Glutamatergic neuron (in vitro differentiated cells): ENCODE data around the gene METTL5. TPM values are rescaled to one million over a fixed set of nuclear protein-coding genes. Genes with fewer than 3 reads are reported as not detected.

ENCODE experiments used
- DNase-seq: peaks from one replicate; pipeline ENCODE4 v3.0.0; 2022
- H3K27ac Mint-ChIP-seq: one replicate; pipeline ENCODE4 v1.8.0; 2020; ENCODE audit warnings: mild to moderate bottlenecking, mixed read lengths, inconsistent platforms; ENCODE audit not compliant: unreplicated experiment
- H3K27me3 Mint-ChIP-seq: one replicate; pipeline ENCODE4 v1.8.0; 2020; ENCODE audit warnings: mild to moderate bottlenecking, moderate library complexity, mixed read lengths, inconsistent platforms; ENCODE audit not compliant: unreplicated experiment
- H3K36me3 Mint-ChIP-seq: one replicate; pipeline ENCODE4 v1.8.0; 2020; ENCODE audit warnings: mild to moderate bottlenecking, mixed read lengths, inconsistent platforms; ENCODE audit not compliant: unreplicated experiment
- H3K4me1 Mint-ChIP-seq: one replicate; pipeline ENCODE4 v1.8.0; 2020; ENCODE audit warnings: mild to moderate bottlenecking, low read depth, mixed read lengths, inconsistent platforms; ENCODE audit not compliant: unreplicated experiment
- H3K4me3 Mint-ChIP-seq: one replicate; pipeline ENCODE4 v1.8.0; 2020; ENCODE audit warnings: mild to moderate bottlenecking, mixed read lengths, inconsistent platforms; ENCODE audit not compliant: unreplicated experiment
- H3K9me3 Mint-ChIP-seq: one replicate; pipeline ENCODE4 v1.8.0; 2020; ENCODE audit warnings: mild to moderate bottlenecking, moderate library complexity, mixed read lengths, inconsistent platforms; ENCODE audit not compliant: unreplicated experiment
- total RNA-seq: library from RNA; stranded (reverse); fragmentation: NEBNext Ultra II Directional; extraction: Animal tissue kit (Norgen Biotek cat#: 25700); gene quantifications from one replicate; pipeline ENCODE4 v1.2.1, GENCODE V29; 2021; ENCODE audit not compliant: unreplicated experiment
- TF ChIP-seq, protein P1 (sequence below): fragments of 200-600 bp; sonication (generic); IDR thresholded peaks from one replicate; pipeline ENCODE4 v1.5.0; 2021; ENCODE audit not compliant: partially characterized antibody, unreplicated experiment

Gene METTL5
- total RNA-seq, 1 donor from 2014 or later = 34.0 TPM

DNA sequence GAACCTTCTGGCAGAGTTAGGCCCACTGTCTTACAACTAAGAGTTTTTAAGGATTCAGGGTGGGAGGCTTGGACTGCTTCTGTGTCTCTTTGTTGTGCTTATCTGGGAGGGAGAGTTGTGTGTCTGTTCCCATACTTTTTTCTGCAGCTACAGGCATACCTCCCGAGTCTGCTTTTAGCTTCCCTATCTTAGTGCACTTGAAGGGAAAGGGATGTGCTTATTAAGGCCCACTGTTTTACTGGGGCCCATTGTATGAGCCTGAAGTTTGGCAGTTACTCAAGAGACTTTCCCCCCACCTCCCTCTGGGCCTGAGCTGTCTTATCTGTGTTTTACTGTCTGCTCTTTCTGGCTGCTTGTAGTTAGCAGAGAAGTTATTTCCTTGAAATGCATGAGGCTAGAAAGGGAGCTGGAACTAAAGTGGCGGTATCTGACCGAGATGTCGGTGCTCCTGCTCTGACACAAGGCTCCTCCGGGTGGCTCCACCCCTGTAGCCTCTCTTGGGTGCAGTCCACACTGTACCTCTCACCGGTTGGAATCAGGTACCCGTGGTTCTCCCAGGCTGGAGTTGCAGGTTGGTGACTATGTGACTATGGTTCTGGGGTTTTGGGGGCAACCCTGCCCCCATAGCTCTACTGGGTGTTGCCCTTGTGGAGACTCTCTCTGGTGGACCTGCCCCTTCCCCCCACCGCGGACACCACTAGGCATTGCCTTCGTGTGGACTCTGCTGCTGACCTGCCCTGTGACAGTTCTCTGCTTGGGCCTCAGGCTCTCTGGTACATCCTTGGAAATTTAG, 15.4 kb upstream of the METTL5 start:
- TF ChIP-seq, protein P1, sequence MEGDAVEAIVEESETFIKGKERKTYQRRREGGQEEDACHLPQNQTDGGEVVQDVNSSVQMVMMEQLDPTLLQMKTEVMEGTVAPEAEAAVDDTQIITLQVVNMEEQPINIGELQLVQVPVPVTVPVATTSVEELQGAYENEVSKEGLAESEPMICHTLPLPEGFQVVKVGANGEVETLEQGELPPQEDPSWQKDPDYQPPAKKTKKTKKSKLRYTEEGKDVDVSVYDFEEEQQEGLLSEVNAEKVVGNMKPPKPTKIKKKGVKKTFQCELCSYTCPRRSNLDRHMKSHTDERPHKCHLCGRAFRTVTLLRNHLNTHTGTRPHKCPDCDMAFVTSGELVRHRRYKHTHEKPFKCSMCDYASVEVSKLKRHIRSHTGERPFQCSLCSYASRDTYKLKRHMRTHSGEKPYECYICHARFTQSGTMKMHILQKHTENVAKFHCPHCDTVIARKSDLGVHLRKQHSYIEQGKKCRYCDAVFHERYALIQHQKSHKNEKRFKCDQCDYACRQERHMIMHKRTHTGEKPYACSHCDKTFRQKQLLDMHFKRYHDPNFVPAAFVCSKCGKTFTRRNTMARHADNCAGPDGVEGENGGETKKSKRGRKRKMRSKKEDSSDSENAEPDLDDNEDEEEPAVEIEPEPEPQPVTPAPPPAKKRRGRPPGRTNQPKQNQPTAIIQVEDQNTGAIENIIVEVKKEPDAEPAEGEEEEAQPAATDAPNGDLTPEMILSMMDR = no peak
- Mint-ChIP-seq H3K9me3 (peaks cover 7% of the 10 kb centered on the region), H3K4me3 (no peak overlapping the region), H3K27me3 (peaks cover 4% of the 10 kb centered on the region), H3K36me3 (no peaks in the 10 kb centered on the region), H3K27ac (no peak overlapping the region), H3K4me1 (peaks cover 13% of the 10 kb centered on the region)
- DNase-seq = no peak

DNA sequence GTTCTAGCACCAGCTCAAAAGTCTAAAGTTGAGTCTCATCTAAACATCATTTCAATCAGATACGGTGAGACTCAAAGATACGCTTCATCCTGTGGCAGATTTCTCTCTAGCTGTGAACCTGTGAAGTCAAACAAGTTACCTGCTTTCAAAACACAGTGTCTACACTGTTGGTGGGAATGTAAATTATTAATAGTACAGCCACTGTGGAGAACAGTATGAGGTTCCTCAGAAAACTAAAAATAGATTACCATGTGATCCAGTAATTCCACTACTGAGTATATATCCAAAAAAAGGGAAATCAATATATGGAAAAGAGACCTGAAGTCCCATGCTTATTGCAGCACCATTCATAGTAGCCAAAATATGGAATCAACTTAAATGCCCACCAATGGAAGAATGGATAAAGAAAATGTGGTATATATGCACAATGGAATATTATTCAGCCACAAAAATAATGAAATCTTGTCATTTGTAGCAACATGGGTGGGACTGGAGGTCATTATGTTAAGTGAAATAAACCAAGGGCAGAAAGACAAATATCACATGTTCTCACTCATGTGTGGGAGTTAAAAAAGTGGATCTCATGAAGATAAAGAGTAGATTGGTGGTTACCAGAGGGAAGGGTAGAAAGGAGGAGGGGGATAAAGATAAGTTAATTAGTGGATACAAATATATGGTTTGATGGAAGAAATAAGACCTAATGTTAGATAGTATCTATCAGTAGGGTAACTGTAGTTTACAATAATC, 14.2 kb upstream of the METTL5 start:
- no peak for DNase-seq

DNA sequence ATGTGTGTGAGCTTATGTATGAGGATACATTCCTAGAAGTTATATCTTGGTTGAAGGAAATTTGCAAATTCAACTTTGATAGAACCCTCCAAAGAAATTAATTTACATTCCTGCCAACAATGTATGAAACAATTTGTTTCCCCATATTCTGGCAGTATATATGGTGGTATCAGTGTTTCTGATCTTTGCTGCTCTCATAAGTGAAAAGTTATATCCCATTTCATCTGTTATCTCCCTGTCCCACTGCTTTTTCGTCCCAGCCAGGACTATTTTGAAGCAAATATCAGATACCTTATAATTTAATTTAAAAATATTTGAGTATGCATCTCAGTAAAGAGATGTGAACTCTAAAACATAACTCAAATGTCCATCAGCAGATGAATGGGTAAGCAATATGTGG, 9.7 kb upstream of the METTL5 start:
- TF ChIP-seq, protein P1 = no peak
- Mint-ChIP-seq H3K9me3 (peaks cover 2% of the 10 kb centered on the region), H3K4me3 (no peak overlapping the region), H3K27ac (no peak overlapping the region), H3K27me3 (peaks cover 2% of the 10 kb centered on the region), H3K36me3 (no peaks in the 10 kb centered on the region), H3K4me1 (peaks cover 7% of the 10 kb centered on the region)
- no peak for DNase-seq

More for the DNA sequence above, 14.2 kb upstream of the METTL5 start:
- Mint-ChIP-seq H3K36me3 (no peaks in the 10 kb centered on the region), H3K27me3 (peaks cover 2% of the 10 kb centered on the region), H3K27ac (no peak overlapping the region), H3K9me3 (peaks cover 7% of the 10 kb centered on the region), H3K4me3 (no peak overlapping the region), H3K4me1 (peaks cover 12% of the 10 kb centered on the region)
- TF ChIP-seq, protein P1 = no peak

DNA sequence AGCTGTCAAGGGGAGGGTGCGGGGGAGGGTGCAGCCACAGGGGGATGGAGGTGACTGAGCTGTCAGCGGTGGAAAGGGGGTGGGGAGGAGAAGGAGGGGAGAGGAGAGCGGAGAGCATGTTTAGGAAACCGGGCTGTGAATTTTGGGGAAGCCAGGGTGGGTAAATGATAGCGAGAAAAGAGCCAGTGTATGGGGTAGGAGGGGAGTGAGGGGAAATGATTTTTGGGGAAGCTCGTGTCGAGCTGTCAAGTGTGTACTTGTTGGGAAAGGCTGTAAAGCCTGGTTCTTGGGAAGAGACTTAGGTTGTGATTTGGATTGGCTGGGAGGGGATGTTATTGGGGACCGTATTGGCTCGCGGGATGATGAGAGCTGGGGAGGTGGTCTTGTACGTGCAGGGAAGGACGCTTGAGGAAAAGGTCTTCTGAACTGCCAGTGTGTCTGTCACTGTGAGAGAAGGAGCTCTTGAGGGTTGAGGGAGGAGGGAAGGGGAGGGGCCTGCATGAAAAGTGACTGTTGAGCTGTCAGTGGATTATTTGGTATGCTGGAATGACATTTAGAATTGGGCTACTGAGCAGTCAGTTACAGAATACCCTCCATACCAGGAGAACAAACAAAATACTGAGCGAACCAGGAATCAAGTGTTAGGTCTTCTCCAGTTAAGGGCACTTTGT, 3.6 kb upstream of the METTL5 start:
- H3K4me3 Mint-ChIP-seq = peak overlapping the region; percentile 99
- H3K27ac Mint-ChIP-seq = peak overlapping the region; percentile 96
- peaks cover 9% of the 10 kb centered on the region for H3K27me3 Mint-ChIP-seq
- TF ChIP-seq, protein P1 = no peak
- peaks cover 11% of the 10 kb centered on the region for H3K9me3 Mint-ChIP-seq
- H3K4me1 Mint-ChIP-seq = peaks cover 13% of the 10 kb centered on the region
- DNase-seq = peak; percentile 31
- no peaks in the 10 kb centered on the region for H3K36me3 Mint-ChIP-seq
